ENCODE measurements around the gene CMTR2. TPM values are rescaled to one million over a fixed set of nuclear protein-coding genes. Genes with fewer than 3 reads are reported as not detected.

The CMTR2 gene
- total and polyA plus RNA-seq, 4 donors, result 8.8 to 35.7 (median 14.0) TPM

- no peaks in the 10 kb centered on the region for H3K9me3 ChIP-seq (ENCODE audit: control insufficient read depth in 4 of 4, insufficient read depth in 3 of 4, low read length in 3 of 4)
- WGBS, 2 donors, result 15 to 27% methylated on average over 2 of the region's 2 CpGs
- H3K4me1 ChIP-seq (ENCODE audit: control insufficient read depth in 5 of 5, insufficient read depth in 5 of 5, low read length in 5 of 5), result peaks cover 0 to 17% (median 4%) of the 10 kb centered on the region in 5 donors
- no peak overlapping the region for H3K27ac ChIP-seq (ENCODE audit: low read depth in 1 of 2, low read length in 1 of 2)
- ATAC-seq (ENCODE audit: insufficient read depth, low FRiP score) (no peak), DNase-seq (no peak)
- TF ChIP-seq CTCF (IDR thresholded peaks at IDR 0.05; ENCODE audit: control extremely low read depth, extremely low read depth), result no peak
- H3K27me3 ChIP-seq (ENCODE audit: control insufficient read depth in 3 of 3, insufficient read depth in 3 of 3, low read length in 2 of 3), result no peaks in the 10 kb centered on the region
- peaks cover 9 to 19% (median 14%) of the 10 kb centered on the region in 4 donors for H3K36me3 ChIP-seq (ENCODE audit: control insufficient read depth in 4 of 4, insufficient read depth in 4 of 4, low read length in 4 of 4)
- peak overlapping the region in 1 of 2 donors; percentile 14 for H3K9ac ChIP-seq (ENCODE audit: insufficient read depth in 1 of 2, low read length in 2 of 2)
- H3K4me3 ChIP-seq, result no peak overlapping the region
Measured at GRCh38 chr16:71289732-71290062, 495 bp upstream of the CMTR2 start.

- H3K4me1 ChIP-seq (ENCODE audit: control insufficient read depth in 5 of 5, insufficient read depth in 5 of 5, low read length in 5 of 5), result peaks cover 0 to 17% (median 4%) of the 10 kb centered on the region in 5 donors
- TF ChIP-seq CTCF (IDR thresholded peaks at IDR 0.05; ENCODE audit: control extremely low read depth, extremely low read depth), result no peak
- DNase-seq (no peak), ATAC-seq (ENCODE audit: insufficient read depth, low FRiP score) (no peak)
- H3K4me3 ChIP-seq, result peak overlapping the region; percentile 71
- no peaks in the 10 kb centered on the region for H3K27me3 ChIP-seq (ENCODE audit: control insufficient read depth in 3 of 3, insufficient read depth in 3 of 3, low read length in 2 of 3)
- WGBS, 2 donors, result 5 to 8% methylated on average over 3 of the region's 3 CpGs
- peaks cover 14 to 27% (median 19%) of the 10 kb centered on the region in 4 donors for H3K36me3 ChIP-seq (ENCODE audit: control insufficient read depth in 4 of 4, insufficient read depth in 4 of 4, low read length in 4 of 4)
- peak overlapping the region; percentile 71 to 94 for H3K27ac ChIP-seq (ENCODE audit: low read depth in 1 of 2, low read length in 1 of 2)
- H3K9me3 ChIP-seq (ENCODE audit: control insufficient read depth in 4 of 4, insufficient read depth in 3 of 4, low read length in 3 of 4), result no peaks in the 10 kb centered on the region
- peak overlapping the region; percentile 92 for H3K9ac ChIP-seq (ENCODE audit: insufficient read depth in 1 of 2, low read length in 2 of 2)
Measured at GRCh38 chr16:71288570-71288889, 672 bp downstream of the CMTR2 start.

GRCh38 chr16:71287911-71288310 lies 1.3 kb downstream of the CMTR2 start:
- Histone ChIP-seq H3K9ac (ENCODE audit: insufficient read depth in 1 of 2, low read length in 2 of 2) (peak overlapping the region in 1 of 2 donors; percentile 92), H3K27me3 (ENCODE audit: control insufficient read depth in 3 of 3, insufficient read depth in 3 of 3, low read length in 2 of 3) (no peaks in the 10 kb centered on the region), H3K36me3 (ENCODE audit: control insufficient read depth in 4 of 4, insufficient read depth in 4 of 4, low read length in 4 of 4) (peaks cover 14 to 33% (median 19%) of the 10 kb centered on the region in 4 donors), H3K4me1 (ENCODE audit: control insufficient read depth in 5 of 5, insufficient read depth in 5 of 5, low read length in 5 of 5) (peaks cover 0 to 17% (median 4%) of the 10 kb centered on the region in 5 donors), H3K9me3 (ENCODE audit: control insufficient read depth in 4 of 4, insufficient read depth in 3 of 4, low read length in 3 of 4) (no peaks in the 10 kb centered on the region), H3K27ac (ENCODE audit: low read depth in 1 of 2, low read length in 1 of 2) (peak overlapping the region; percentile 25 to 33), H3K4me3 (no peak overlapping the region)
- WGBS, 2 donors, result 73 to 86% methylated on average over 3 of the region's 3 CpGs
- ATAC-seq (ENCODE audit: insufficient read depth, low FRiP score), result no peak
- TF ChIP-seq CTCF (IDR thresholded peaks at IDR 0.05; ENCODE audit: control extremely low read depth, extremely low read depth), result no peak
- DNase-seq, result peak; percentile 21 to 30 (median 29)

GRCh38 chr16:71287454-71287853 lies 1.7 kb downstream of the CMTR2 start:
- H3K9ac ChIP-seq (ENCODE audit: insufficient read depth in 1 of 2, low read length in 2 of 2), result no peak overlapping the region
- 90 to 92% methylated on average over 2 of the region's 2 CpGs for WGBS, 2 donors
- ATAC-seq (ENCODE audit: insufficient read depth, low FRiP score), result no peak
- peaks cover 0 to 17% (median 4%) of the 10 kb centered on the region in 5 donors for H3K4me1 ChIP-seq (ENCODE audit: control insufficient read depth in 5 of 5, insufficient read depth in 5 of 5, low read length in 5 of 5)
- DNase-seq, result no peak
- TF ChIP-seq CTCF (IDR thresholded peaks at IDR 0.05; ENCODE audit: control extremely low read depth, extremely low read depth), result no peak
- H3K4me3 ChIP-seq, result no peak overlapping the region
- H3K27ac ChIP-seq (ENCODE audit: low read depth in 1 of 2, low read length in 1 of 2), result no peak overlapping the region
- H3K27me3 ChIP-seq (ENCODE audit: control insufficient read depth in 3 of 3, insufficient read depth in 3 of 3, low read length in 2 of 3), result no peaks in the 10 kb centered on the region
- peaks cover 14 to 33% (median 19%) of the 10 kb centered on the region in 4 donors for H3K36me3 ChIP-seq (ENCODE audit: control insufficient read depth in 4 of 4, insufficient read depth in 4 of 4, low read length in 4 of 4)
- no peaks in the 10 kb centered on the region for H3K9me3 ChIP-seq (ENCODE audit: control insufficient read depth in 4 of 4, insufficient read depth in 3 of 4, low read length in 3 of 4)
